ENCODE data around the gene NISCH. TPM values are rescaled to one million over a fixed set of nuclear protein-coding genes. Genes with fewer than 3 reads are reported as not detected.
A peak's percentile ranks its signal among the peaks of the same experiment; 100 is the strongest.

The NISCH gene
- total and polyA plus RNA-seq, 2 of the 8 experiments (the other 6 are each of a cell fraction or from before 2014, with no cell fraction given) = 71.2 to 71.9 TPM

DNA sequence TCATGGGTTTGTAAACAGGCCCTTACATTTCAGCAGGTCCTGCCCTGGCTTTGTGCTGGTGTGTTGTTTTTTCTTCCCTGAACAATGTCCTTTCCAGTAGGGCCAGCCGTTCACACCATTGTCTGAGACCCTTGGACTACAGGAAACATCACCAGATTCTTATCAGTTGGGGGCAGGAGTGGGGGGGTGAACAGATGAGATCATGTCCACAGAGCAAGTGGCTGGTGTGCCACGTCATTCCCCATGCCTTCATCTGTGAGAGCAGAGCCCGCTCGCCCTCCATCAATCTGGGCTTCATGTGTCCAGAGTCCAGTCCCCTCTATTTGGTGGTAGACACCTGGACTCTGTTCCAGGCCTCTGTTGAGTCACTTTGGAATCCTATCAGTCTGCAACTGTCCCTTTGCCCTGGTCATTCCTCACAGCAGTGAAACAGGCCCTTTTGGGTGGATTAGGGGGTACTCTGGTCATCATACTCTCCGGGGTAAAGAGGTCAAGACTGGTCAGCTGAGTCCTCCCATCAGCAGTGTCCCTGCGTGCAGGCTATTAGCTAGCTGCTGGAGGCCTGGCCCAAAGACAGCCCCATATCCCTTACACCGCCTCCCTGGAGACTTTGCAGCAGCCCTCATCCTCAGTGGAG is 25.5 kb upstream of the NISCH start:
- FAIRE-seq = no peak
- H4K20me1 ChIP-seq (replicated peaks in 1 of 2; ENCODE audit: control insufficient read depth in 1 of 2, insufficient read depth in 2 of 2, low read length in 2 of 2) = no peaks in the 10 kb centered on the region
- TF ChIP-seq RNF2 (IDR thresholded peaks at IDR 0.05; ENCODE audit: borderline replicate concordance, low read depth, low read length, missing control alignments, poor library complexity, severe bottlenecking) (no peak), CHD1 (IDR thresholded peaks at IDR 0.05; ENCODE audit: low read depth, low read length) (no peak), RAD21 (IDR thresholded peaks at IDR 0.05 in 1 of 2, conservative IDR thresholded peaks at IDR 0.05 in 1 of 2; ENCODE audit: low read depth in 2 of 2, low read length in 2 of 2) (no peak), SRF (IDR thresholded peaks at IDR 0.05; ENCODE audit: low read depth, low read length) (no peak), POLR2A (IDR thresholded peaks at IDR 0.05; ENCODE audit: control extremely low read depth in 1 of 2, low read depth in 2 of 2, low read length in 2 of 2) (no peak), SP4 (IDR thresholded peaks at IDR 0.05; ENCODE audit: low read length) (no peak), CBX8 (IDR thresholded peaks at IDR 0.05; ENCODE audit: borderline replicate concordance, low read depth, low read length) (no peak), HDAC2 (IDR thresholded peaks at IDR 0.05; ENCODE audit: borderline replicate concordance in 1 of 2, low read depth in 2 of 2, low read length in 2 of 2) (no peak), NANOG (IDR thresholded peaks at IDR 0.05; ENCODE audit: insufficient read depth, low read depth, low read length, poor library complexity, severe bottlenecking) (no peak), SUZ12 (IDR thresholded peaks at IDR 0.05; ENCODE audit: low read length) (no peak), POU5F1 (IDR thresholded peaks at IDR 0.05; ENCODE audit: low read depth, low read length) (no peak), ZNF274 (IDR thresholded peaks at IDR 0.05; ENCODE audit: borderline replicate concordance, extremely low read depth, low read length) (no peak)

More for the DNA sequence above, 25.5 kb upstream of the NISCH start:
- H3K79me1 ChIP-seq (ENCODE audit: low read depth, low read length) = no peaks in the 10 kb centered on the region
- no peak overlapping the region for H4K5ac ChIP-seq (ENCODE audit: insufficient read length, low read depth, low read length)
- H2BK20ac ChIP-seq (ENCODE audit: low read length) = no peak overlapping the region
- H3K4ac ChIP-seq (replicated peaks; ENCODE audit: insufficient read length, low read depth, low read length) = no peak overlapping the region
- H3K9ac ChIP-seq (replicated peaks in 1 of 4; ENCODE audit: extremely low read depth in 1 of 4, low read depth in 3 of 4, low read length in 3 of 4) = no peak overlapping the region
- peak overlapping the region; percentile 43; the same call in 1 of the 2 replicates for H4K8ac ChIP-seq (ENCODE audit: extremely low read depth, insufficient read depth, low read length)
- DNase-seq (ENCODE audit: low read depth in 1 of 2, low spot score in 2 of 2) = no peak
- H2BK120ac ChIP-seq (replicated peaks; ENCODE audit: low read depth, low read length) = no peak overlapping the region
- no peak overlapping the region for H4K91ac ChIP-seq (replicated peaks; ENCODE audit: insufficient read length, low read length)
- H3K79me2 ChIP-seq (ENCODE audit: control insufficient read depth in 1 of 2, insufficient read depth in 2 of 2, low read length in 2 of 2) = no peaks in the 10 kb centered on the region
- H3K4me3 ChIP-seq (ENCODE audit: extremely low read depth in 1 of 4, insufficient read depth in 2 of 4, low read depth in 3 of 4, low read length in 4 of 4) = no peak overlapping the region
- ChIA-PET POLR2A (ENCODE audit: partially characterized antibody) (interaction anchor here (10.5 kb wide), 1 partner anchor 16 kb away, joined by 112 read pairs; the partner anchor contains the start of gene SEMA3G), CTCF (ENCODE audit: partially characterized antibody) (interaction anchor here (0.7 to 4.4 kb wide), 10 partner anchors 9 to 414 kb away, joined by 3 to 23 read pairs (median 4); no protein-coding TSS in a partner anchor)
- H2BK5ac ChIP-seq (ENCODE audit: low read depth, low read length) = no peak overlapping the region
- H3K9me3 ChIP-seq (ENCODE audit: insufficient read depth in 2 of 2, low read depth in 1 of 2, low read length in 1 of 2) = no peaks in the 10 kb centered on the region
- no peaks in the 10 kb centered on the region for H3K23me2 ChIP-seq (ENCODE audit: low read depth, low read length)
- no peaks in the 10 kb centered on the region for H3K27me3 ChIP-seq (replicated peaks in 1 of 4; ENCODE audit: control insufficient read depth in 3 of 4, extremely low read depth in 1 of 4, insufficient read depth in 3 of 4, low read length in 3 of 4)
- no peak overlapping the region for H2BK12ac ChIP-seq (ENCODE audit: low read depth, low read length)
- no peak overlapping the region for H2AK5ac ChIP-seq (ENCODE audit: low read depth, low read length)
- H2BK15ac ChIP-seq (ENCODE audit: low read length) = no peak overlapping the region
- 93% methylated on average over 7 of the region's 7 CpGs; no CpG with 5 or more reads in 1 of the 2 experiments for WGBS, 2 experiments (ENCODE audit: extremely low coverage in 1 of 2, insufficient coverage in 1 of 2, insufficient read length in 1 of 2, insufficient replicate concordance in 2 of 2, low coverage in 1 of 2, low lambda C conversion rate in 2 of 2, missing lambda C conversion rate in 1 of 2)
- no peaks in the 10 kb centered on the region for H3K36me3 ChIP-seq (ENCODE audit: control insufficient read depth in 2 of 4, insufficient read depth in 4 of 4, low read length in 3 of 4)
- no peak overlapping the region for H3K23ac ChIP-seq (ENCODE audit: insufficient read length)
- no peak overlapping the region for H2AFZ ChIP-seq (ENCODE audit: low read length)
- no peak overlapping the region for H3K56ac ChIP-seq (replicated peaks; ENCODE audit: insufficient read length, low read depth, low read length)
- no peaks in the 10 kb centered on the region; a peak in 1 of 7 replicates for H3K4me1 ChIP-seq (replicated peaks in 1 of 4; ENCODE audit: control insufficient read depth in 3 of 4, insufficient read depth in 4 of 4, low read length in 3 of 4)
- H3K14ac ChIP-seq (ENCODE audit: insufficient read length) = no peak overlapping the region
- H3K4me2 ChIP-seq (ENCODE audit: insufficient read depth in 1 of 2, low read depth in 2 of 2, low read length in 2 of 2) = no peak overlapping the region
- no peak overlapping the region for H3K27ac ChIP-seq (ENCODE audit: low read depth, low read length)
- no peak overlapping the region for H3K18ac ChIP-seq (ENCODE audit: extremely low read depth, low read length)

Data from H1 (cell line).